Activated CD8-positive, alpha-beta memory T cell treated with anti-CD3 and anti-CD28 coated beads, Interleukin-2, amount 50 U/mL, for 24 hours (primary cell): ENCODE data around the gene CA10.

ENCODE experiments used
- DNase-seq: peaks from one replicate; pipeline ENCODE4 v3.0.0-alpha.2; 2020; ENCODE audit errors: extremely low read depth

The CA10 gene

GRCh38 chr17:51601622-51602261 lies 556.8 kb downstream of the CA10 start:
- no peak for DNase-seq

DNA sequence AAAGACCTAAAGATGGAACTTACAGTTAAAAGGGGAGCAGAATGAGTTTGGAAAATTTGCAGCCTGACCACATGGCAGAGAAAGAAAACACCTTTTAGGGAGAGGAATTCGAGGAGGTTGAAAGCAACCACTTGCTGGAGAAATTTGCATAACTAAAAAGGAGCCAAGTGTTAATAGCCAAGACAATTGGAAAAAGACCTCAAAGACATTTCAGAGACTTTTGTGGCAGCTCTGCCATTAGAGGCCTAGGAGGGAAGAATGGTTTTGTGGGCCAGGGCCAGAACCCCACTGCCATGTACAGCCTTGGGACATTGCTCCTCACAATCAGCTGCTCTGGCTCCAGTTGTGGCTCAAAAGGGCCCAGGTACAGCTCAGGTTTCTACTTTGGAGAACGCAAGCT lies 559.7 kb downstream of the CA10 start:
- DNase-seq = no peak

- no peak for DNase-seq
Observed at GRCh38 chr17:51597345-51597744, 561.2 kb downstream of the CA10 start.

- no peak for DNase-seq
Observed at GRCh38 chr17:51595826-51596398, 562.6 kb downstream of the CA10 start.

- DNase-seq = no peak
Observed at GRCh38 chr17:51590071-51590656, 568.4 kb downstream of the CA10 start.

- DNase-seq = no peak
Observed at GRCh38 chr17:51588063-51588462, 570.5 kb downstream of the CA10 start.

DNA sequence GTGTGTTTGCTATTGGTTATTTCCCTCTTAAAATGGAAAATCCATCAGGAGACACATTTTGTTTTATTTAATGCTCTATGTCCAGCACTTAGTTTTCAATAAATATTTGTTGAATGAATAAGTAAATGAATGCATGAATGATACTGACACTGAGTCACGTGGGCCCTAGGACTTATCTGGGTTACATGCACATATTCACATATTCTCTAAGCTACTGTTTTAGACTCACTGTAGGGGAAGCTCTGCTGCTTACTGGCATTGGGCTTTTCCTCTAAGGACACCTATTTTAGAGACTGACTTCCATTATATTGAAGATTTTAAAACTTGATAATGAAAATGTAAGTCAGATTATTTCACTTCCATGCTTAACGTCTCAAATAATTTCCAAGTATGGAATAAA lies 571.0 kb downstream of the CA10 start:
- no peak for DNase-seq

DNA sequence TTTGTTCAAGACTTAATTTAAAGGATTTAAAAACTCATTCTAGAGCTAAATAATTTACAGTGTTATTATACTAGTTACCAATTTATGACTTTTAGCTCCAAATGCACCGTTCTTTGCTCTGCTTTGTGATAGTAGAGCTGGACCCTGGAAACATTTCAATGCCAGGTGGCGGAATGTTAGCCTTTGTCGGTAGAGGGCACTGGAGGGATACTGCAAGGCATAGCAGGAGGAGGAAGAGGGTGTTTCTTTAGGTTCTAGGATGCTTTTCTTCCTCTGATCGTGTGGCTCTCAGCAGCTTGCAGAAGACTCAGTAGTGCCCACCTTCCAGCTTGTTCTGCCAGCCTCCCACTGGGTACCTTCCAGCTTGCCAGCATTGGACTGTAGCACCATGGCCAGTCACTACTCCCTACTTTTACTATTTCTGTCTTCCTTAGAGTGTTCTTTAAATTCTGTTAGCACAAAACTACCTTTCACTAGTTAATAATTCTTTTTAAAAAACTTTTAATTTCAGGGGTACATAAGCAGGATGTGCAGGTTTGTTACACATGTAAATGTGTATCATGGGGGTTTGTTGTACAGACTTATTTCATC lies 572.9 kb downstream of the CA10 start:
- no peak for DNase-seq

DNA sequence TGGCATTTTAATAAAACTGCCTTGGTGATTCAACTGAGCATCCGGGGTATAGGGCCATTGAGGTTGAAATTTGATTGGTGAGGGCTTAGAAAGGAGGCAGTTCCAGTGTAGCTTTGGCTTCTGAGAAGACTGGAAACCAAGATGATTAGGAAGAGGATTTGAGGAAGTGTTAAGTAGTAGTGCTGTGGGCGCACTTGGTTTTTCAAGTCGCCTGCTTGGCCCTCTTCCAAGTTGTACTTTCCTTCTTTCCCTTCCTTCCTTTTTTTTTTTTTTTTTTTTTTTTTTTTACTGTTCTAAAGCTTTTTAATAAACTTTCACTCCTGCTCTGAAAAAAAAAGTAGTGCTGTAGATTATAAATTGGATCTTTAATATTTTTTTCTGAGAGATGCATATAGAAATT lies 577.6 kb downstream of the CA10 start:
- no peak for DNase-seq
